ENCODE measurements around the gene XKRX. TPM values are rescaled to one million over a fixed set of nuclear protein-coding genes. Genes with fewer than 3 reads are reported as not detected.

Gene XKRX
- total RNA-seq, 1 experiment from 2014 or later: 0.34 TPM

- Histone ChIP-seq H3K27me3 (no peaks in the 10 kb centered on the region), H3K27ac (no peak overlapping the region), H3K36me3 (no peaks in the 10 kb centered on the region), H3K4me1 (no peaks in the 10 kb centered on the region), H3K9me3 (replicated peaks) (no peaks in the 10 kb centered on the region), H3K4me3 (no peak overlapping the region)
- no peak for DNase-seq
Measured at GRCh38 chrX:100926453-100926852, 2.3 kb downstream of the XKRX start.

- H3K4me3 ChIP-seq: no peak overlapping the region
- no peak overlapping the region for H3K27ac ChIP-seq
- no peaks in the 10 kb centered on the region for H3K9me3 ChIP-seq (replicated peaks)
- H3K27me3 ChIP-seq: no peaks in the 10 kb centered on the region
- H3K4me1 ChIP-seq: no peaks in the 10 kb centered on the region
- H3K36me3 ChIP-seq: no peaks in the 10 kb centered on the region
- DNase-seq: no peak
Measured at GRCh38 chrX:100924375-100924774, 4.3 kb downstream of the XKRX start.

GRCh38 chrX:100915562-100915961 is 13.2 kb downstream of the XKRX start:
- no peaks in the 10 kb centered on the region for H3K9me3 ChIP-seq (replicated peaks)
- H3K27ac ChIP-seq: no peak overlapping the region
- no peak overlapping the region for H3K4me3 ChIP-seq
- H3K36me3 ChIP-seq: no peaks in the 10 kb centered on the region
- H3K4me1 ChIP-seq: no peaks in the 10 kb centered on the region
- no peak for DNase-seq
- no peaks in the 10 kb centered on the region for H3K27me3 ChIP-seq

- Histone ChIP-seq H3K36me3 (no peaks in the 10 kb centered on the region), H3K4me3 (no peak overlapping the region), H3K9me3 (replicated peaks) (no peaks in the 10 kb centered on the region), H3K4me1 (no peaks in the 10 kb centered on the region), H3K27me3 (no peaks in the 10 kb centered on the region), H3K27ac (no peak overlapping the region)
- DNase-seq: no peak
Measured at GRCh38 chrX:100913111-100913510, 15.6 kb downstream of the XKRX start.

- Histone ChIP-seq H3K4me1 (no peaks in the 10 kb centered on the region), H3K36me3 (no peaks in the 10 kb centered on the region), H3K4me3 (no peak overlapping the region), H3K27ac (no peak overlapping the region), H3K27me3 (no peaks in the 10 kb centered on the region), H3K9me3 (replicated peaks) (no peaks in the 10 kb centered on the region)
- no peak for DNase-seq
Measured at GRCh38 chrX:100911731-100912130, 17.0 kb downstream of the XKRX start.

GRCh38 chrX:100905620-100906019 is 23.1 kb downstream of the XKRX start:
- no peaks in the 10 kb centered on the region for H3K9me3 ChIP-seq (replicated peaks)
- H3K4me3 ChIP-seq: no peak overlapping the region

GRCh38 chrX:100904433-100904832 is 24.3 kb downstream of the XKRX start:
- Histone ChIP-seq H3K36me3 (no peaks in the 10 kb centered on the region), H3K4me3 (no peak overlapping the region), H3K9me3 (replicated peaks) (no peaks in the 10 kb centered on the region), H3K27me3 (no peaks in the 10 kb centered on the region), H3K4me1 (no peaks in the 10 kb centered on the region), H3K27ac (no peak overlapping the region)
- DNase-seq: no peak

More at GRCh38 chrX:100905620-100906019, 23.1 kb downstream of the XKRX start:
- H3K4me1 ChIP-seq: no peaks in the 10 kb centered on the region
- no peaks in the 10 kb centered on the region for H3K27me3 ChIP-seq
- DNase-seq: no peak
- H3K36me3 ChIP-seq: no peaks in the 10 kb centered on the region
- H3K27ac ChIP-seq: no peak overlapping the region

GRCh38 chrX:100895365-100896075 is 33.2 kb downstream of the XKRX start:
- no peaks in the 10 kb centered on the region for H3K27me3 ChIP-seq
- no peak overlapping the region for H3K4me3 ChIP-seq
- no peaks in the 10 kb centered on the region for H3K4me1 ChIP-seq
- DNase-seq: peak; percentile 26 to 53
- no peaks in the 10 kb centered on the region for H3K9me3 ChIP-seq (replicated peaks)
- H3K27ac ChIP-seq: no peak overlapping the region
- no peaks in the 10 kb centered on the region for H3K36me3 ChIP-seq

- Histone ChIP-seq H3K36me3 (no peaks in the 10 kb centered on the region), H3K27me3 (no peaks in the 10 kb centered on the region), H3K9me3 (replicated peaks) (no peaks in the 10 kb centered on the region), H3K4me1 (no peaks in the 10 kb centered on the region), H3K27ac (no peak overlapping the region), H3K4me3 (no peak overlapping the region)
- DNase-seq: no peak
Measured at GRCh38 chrX:100883654-100884053, 45.1 kb downstream of the XKRX start.

- H3K9me3 ChIP-seq (replicated peaks): no peaks in the 10 kb centered on the region
- H3K27ac ChIP-seq: no peak overlapping the region
- no peak for DNase-seq
- no peaks in the 10 kb centered on the region for H3K36me3 ChIP-seq
- H3K4me3 ChIP-seq: no peak overlapping the region
- H3K4me1 ChIP-seq: no peaks in the 10 kb centered on the region
- H3K27me3 ChIP-seq: no peaks in the 10 kb centered on the region
Measured at GRCh38 chrX:100880368-100880767, 48.3 kb downstream of the XKRX start.

- Histone ChIP-seq H3K36me3 (no peaks in the 10 kb centered on the region), H3K9me3 (replicated peaks) (no peaks in the 10 kb centered on the region), H3K4me3 (no peak within 1 kb of the TSS), H3K27ac (no peak within 1 kb of the TSS), H3K27me3 (no peaks in the 10 kb centered on the region), H3K4me1 (no peaks in the 10 kb centered on the region)
- no peak for DNase-seq
Measured at GRCh38 chrX:100874325-100874724, 54.4 kb downstream of the XKRX start, which contains the start of gene NOX1. TSS of gene NOX1 (minus strand) at chrX:100874359. CDS start at chrX:100874139, 220 bp downstream.

- Histone ChIP-seq H3K9me3 (replicated peaks) (no peaks in the 10 kb centered on the region), H3K4me3 (no peak overlapping the region), H3K36me3 (no peaks in the 10 kb centered on the region), H3K27ac (no peak overlapping the region), H3K27me3 (no peaks in the 10 kb centered on the region), H3K4me1 (no peaks in the 10 kb centered on the region)
- DNase-seq: no peak
Measured at GRCh38 chrX:100871594-100872560, 56.8 kb downstream of the XKRX start.

GRCh38 chrX:100870527-100870926 is 58.2 kb downstream of the XKRX start:
- no peak overlapping the region for H3K27ac ChIP-seq
- H3K4me1 ChIP-seq: no peaks in the 10 kb centered on the region
- no peaks in the 10 kb centered on the region for H3K36me3 ChIP-seq
- no peak overlapping the region for H3K4me3 ChIP-seq
- no peaks in the 10 kb centered on the region for H3K9me3 ChIP-seq (replicated peaks)
- no peak for DNase-seq
- no peaks in the 10 kb centered on the region for H3K27me3 ChIP-seq

GRCh38 chrX:100868273-100868672 is 60.4 kb downstream of the XKRX start:
- no peak overlapping the region for H3K27ac ChIP-seq
- DNase-seq: no peak
- H3K4me1 ChIP-seq: no peaks in the 10 kb centered on the region
- no peaks in the 10 kb centered on the region for H3K9me3 ChIP-seq (replicated peaks)
- H3K36me3 ChIP-seq: no peaks in the 10 kb centered on the region
- H3K4me3 ChIP-seq: no peak overlapping the region
- no peaks in the 10 kb centered on the region for H3K27me3 ChIP-seq

- Histone ChIP-seq H3K36me3 (no peaks in the 10 kb centered on the region), H3K27me3 (no peaks in the 10 kb centered on the region), H3K4me3 (no peak overlapping the region), H3K9me3 (replicated peaks) (no peaks in the 10 kb centered on the region), H3K4me1 (no peaks in the 10 kb centered on the region), H3K27ac (no peak overlapping the region)
- no peak for DNase-seq
Measured at GRCh38 chrX:100864657-100865391, 63.9 kb downstream of the XKRX start.
